Endodermal cell (in vitro differentiated cells): Measurements from ENCODE around the gene PTPRR. TPM values are rescaled to one million over a fixed set of nuclear protein-coding genes. Genes with fewer than 3 reads are reported as not detected.

Experiments used
- DNase-seq: peaks from one replicate; pipeline ENCODE4 v3.0.0-alpha.2; 2017
- H3K27ac ChIP-seq: 2 replicates; pipeline ENCODE4 v1.5.1; 2013; ENCODE audit warnings: mild to moderate bottlenecking, low read depth, low read length, moderate library complexity
- H3K27me3 ChIP-seq: 2 replicates; pipeline ENCODE4 v1.6.1; 2013; ENCODE audit warnings: mild to moderate bottlenecking, low read length, moderate library complexity; ENCODE audit not compliant: insufficient read depth, control insufficient read depth, poor library complexity, severe bottlenecking
- H3K36me3 ChIP-seq: 2 replicates; pipeline ENCODE4 v1.7.0; 2013; ENCODE audit warnings: mild to moderate bottlenecking, low read length, moderate library complexity; ENCODE audit not compliant: control insufficient read depth, insufficient read depth
- H3K4me1 ChIP-seq: one replicate; pipeline ENCODE4 v1.7.0; 2013; ENCODE audit warnings: low read length; ENCODE audit not compliant: control insufficient read depth, insufficient read depth
- H3K4me3 ChIP-seq: 2 replicates; pipeline ENCODE4 v1.5.1; 2013; ENCODE audit warnings: mild to moderate bottlenecking, low read length, moderate library complexity
- H3K9ac ChIP-seq: 2 replicates; pipeline ENCODE4 v1.6.1; 2013; ENCODE audit warnings: mild to moderate bottlenecking, low read length, moderate library complexity; ENCODE audit not compliant: poor library complexity, severe bottlenecking; ENCODE audit errors: extremely low read depth
- H3K9me3 ChIP-seq: 2 replicates; pipeline ENCODE4 v1.6.1; 2013; ENCODE audit warnings: mild to moderate bottlenecking, low read length, moderate library complexity; ENCODE audit not compliant: control insufficient read depth
- H3K27ac Mint-ChIP-seq: 2 replicates; pipeline ENCODE4 v1.8.0; 2020; ENCODE audit warnings: mixed read lengths
- H3K27me3 Mint-ChIP-seq: 2 replicates; pipeline ENCODE4 v1.8.0; 2021; ENCODE audit warnings: mild to moderate bottlenecking, mixed read lengths; ENCODE audit not compliant: insufficient read depth
- H3K36me3 Mint-ChIP-seq: 2 replicates; pipeline ENCODE4 v1.8.0; 2020; ENCODE audit warnings: low read depth, mixed read lengths
- H3K4me1 Mint-ChIP-seq: 2 replicates; pipeline ENCODE4 v1.8.0; 2020; ENCODE audit warnings: mixed read lengths
- H3K4me3 Mint-ChIP-seq: 2 replicates; pipeline ENCODE4 v1.8.0; 2020; ENCODE audit warnings: mild to moderate bottlenecking, moderate library complexity, mixed read lengths
- H3K9me3 Mint-ChIP-seq: 2 replicates; pipeline ENCODE4 v1.8.0; 2020; ENCODE audit warnings: mild to moderate bottlenecking, mixed read lengths
- CTCF ChIP-seq: fragments of 200-600 bp; sonication (generic); conservative IDR thresholded peaks from 2 replicates; pipeline ENCODE4 v1.5.0; 2021; ENCODE audit warnings: antibody characterized with exemption, mild to moderate bottlenecking
- WGBS, 2 experiments: methylation state at CpG; one replicate each; pipeline versions ENCODE4 v1.1.5 to v1.1.7; 2013; ENCODE audit warnings: missing lambda C conversion rate in 2 of 2, mixed read lengths in 1 of 2; ENCODE audit not compliant: insufficient coverage in 1 of 2, insufficient read length in 1 of 2; 5-methylcytosine and 5-hydroxymethylcytosine counted together
- total RNA-seq, 2 donors: library from RNA; stranded (reverse); fragmentation: NEBNext Ultra II Directional in 1 of 2; extraction: Animal tissue kit (Norgen Biotek cat#: 25700) in 1 of 2; gene quantifications; 2 replicates in 1 of 2; 3 replicates in 1 of 2; pipeline ENCODE4 v1.2.1, GENCODE V29; 2021

The PTPRR gene
- total RNA-seq, 2 donors from 2014 or later = 0.27 to 0.40 TPM

DNA sequence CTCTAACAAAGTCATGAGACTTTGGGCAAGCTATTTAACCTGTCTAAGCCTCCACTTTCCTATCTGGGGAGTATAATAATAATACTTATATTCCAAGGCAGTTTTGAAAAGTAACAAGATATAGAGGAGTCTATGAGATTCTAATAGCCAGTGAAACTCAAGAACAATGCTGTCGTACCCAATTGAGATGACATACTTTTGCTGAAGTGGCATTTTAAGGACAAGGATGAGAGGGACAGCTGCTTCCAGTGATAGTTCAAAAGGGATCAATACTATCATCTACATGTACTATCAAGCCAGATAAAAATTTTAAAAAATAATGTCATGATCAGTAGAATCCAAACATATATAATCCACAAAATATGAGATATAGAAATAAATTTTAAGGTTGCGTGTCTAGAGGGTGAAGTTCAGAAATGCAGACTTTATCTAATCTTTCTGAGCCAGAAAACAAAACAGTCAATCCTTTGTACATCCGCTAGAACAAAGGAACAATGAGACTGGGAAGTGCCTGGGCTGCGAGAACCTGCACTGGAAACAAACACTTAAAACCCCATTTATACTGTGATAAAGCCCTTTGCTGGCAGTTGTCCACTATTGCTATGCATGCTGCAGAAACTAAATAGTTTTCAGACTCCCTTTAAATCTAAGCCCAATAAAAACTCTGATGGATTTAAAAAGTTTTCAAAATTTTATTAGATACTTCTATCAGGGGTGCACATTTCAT, 321.9 kb downstream of the PTPRR start:
- Histone ChIP-seq H3K4me1 (no peaks in the 10 kb centered on the region), H3K36me3 (no peaks in the 10 kb centered on the region), H3K9ac (no peak overlapping the region), H3K9me3 (no peaks in the 10 kb centered on the region), H3K27ac (no peak overlapping the region), H3K4me3 (no peak overlapping the region), H3K27me3 (no peaks in the 10 kb centered on the region)
- Mint-ChIP-seq H3K4me1 (peaks cover 3% of the 10 kb centered on the region), H3K4me3 (no peak overlapping the region), H3K9me3 (no peaks in the 10 kb centered on the region), H3K36me3 (no peaks in the 10 kb centered on the region), H3K27ac (no peak overlapping the region), H3K27me3 (no peaks in the 10 kb centered on the region)
- WGBS, 2 experiments = 81 to 86% methylated on average over 3 to 4 of the region's 4 CpGs
- no peak for TF ChIP-seq CTCF
- DNase-seq = no peak

GRCh38 chr12:70592664-70593063, 327.9 kb downstream of the PTPRR start:
- no peaks in the 10 kb centered on the region for H3K36me3 Mint-ChIP-seq

DNA sequence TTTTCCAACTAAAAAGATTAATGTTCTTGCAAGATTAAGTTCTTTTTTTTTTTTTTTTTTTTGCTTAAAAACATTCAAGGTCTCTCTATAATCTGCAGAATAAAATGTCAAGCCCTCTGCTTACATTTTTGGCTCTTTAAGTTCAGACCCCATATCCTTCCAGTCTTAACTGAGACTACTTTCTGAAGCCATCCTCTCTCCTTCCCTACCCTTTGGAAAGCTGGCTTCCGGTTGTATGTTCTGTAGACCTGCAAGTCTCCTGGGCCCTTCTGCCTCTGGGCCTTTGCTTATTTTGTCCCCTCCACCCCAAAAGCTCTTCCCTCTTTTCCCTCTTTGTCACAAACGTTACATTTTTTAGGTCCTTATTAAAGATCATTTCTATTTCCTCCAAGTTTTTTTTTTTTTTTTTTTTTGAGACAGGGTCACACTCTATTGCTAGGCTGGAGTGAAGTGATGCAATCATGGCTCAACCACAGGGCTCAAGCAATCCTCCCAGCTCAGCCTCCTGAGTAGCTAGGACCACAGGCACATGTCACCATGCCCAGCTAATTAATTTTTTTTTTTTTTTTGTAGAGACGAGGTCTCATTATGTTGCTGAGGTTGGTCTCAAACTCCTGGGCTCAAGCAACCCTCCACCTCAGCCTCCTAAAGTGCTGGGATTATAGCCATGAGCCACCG, 329.9 kb downstream of the PTPRR start:
- Mint-ChIP-seq H3K4me1 (peaks cover 3% of the 10 kb centered on the region), H3K27me3 (no peaks in the 10 kb centered on the region), H3K36me3 (no peaks in the 10 kb centered on the region), H3K27ac (no peak overlapping the region), H3K4me3 (no peak overlapping the region), H3K9me3 (peaks cover 11% of the 10 kb centered on the region)
- Histone ChIP-seq H3K27me3 (no peaks in the 10 kb centered on the region), H3K4me1 (no peaks in the 10 kb centered on the region), H3K9ac (no peak overlapping the region), H3K36me3 (no peaks in the 10 kb centered on the region), H3K4me3 (no peak overlapping the region), H3K9me3 (peaks cover 7% of the 10 kb centered on the region), H3K27ac (no peak overlapping the region)
- TF ChIP-seq CTCF = no peak
- WGBS, 2 experiments = 91 to 92% methylated on average over 3 to 4 of the region's 4 CpGs
- DNase-seq = no peak

More at GRCh38 chr12:70592664-70593063, 327.9 kb downstream of the PTPRR start:
- no peaks in the 10 kb centered on the region for H3K36me3 ChIP-seq
- WGBS, 2 experiments = no CpG with 5 or more reads among the region's 2 CpGs
- Mint-ChIP-seq H3K27me3 (no peaks in the 10 kb centered on the region), H3K9me3 (no peaks in the 10 kb centered on the region), H3K4me1 (peaks cover 6% of the 10 kb centered on the region), H3K4me3 (no peak overlapping the region), H3K27ac (no peak overlapping the region)
- H3K4me1 ChIP-seq = no peaks in the 10 kb centered on the region
- TF ChIP-seq CTCF = no peak
- H3K9me3 ChIP-seq = no peaks in the 10 kb centered on the region
- H3K9ac ChIP-seq = no peak overlapping the region
- no peak overlapping the region for H3K4me3 ChIP-seq
- H3K27ac ChIP-seq = no peak overlapping the region
- no peaks in the 10 kb centered on the region for H3K27me3 ChIP-seq
- no peak for DNase-seq
